ENCODE data around the gene SPATA31E1.
A peak's percentile ranks its signal among the peaks of the same experiment; 100 is the strongest.
"Not testable (repeated sequence)": the region's sequence is repeated elsewhere in the genome, so short reads cannot be mapped to it uniquely, and the experiment has no call there.

The SPATA31E1 gene

DNA sequence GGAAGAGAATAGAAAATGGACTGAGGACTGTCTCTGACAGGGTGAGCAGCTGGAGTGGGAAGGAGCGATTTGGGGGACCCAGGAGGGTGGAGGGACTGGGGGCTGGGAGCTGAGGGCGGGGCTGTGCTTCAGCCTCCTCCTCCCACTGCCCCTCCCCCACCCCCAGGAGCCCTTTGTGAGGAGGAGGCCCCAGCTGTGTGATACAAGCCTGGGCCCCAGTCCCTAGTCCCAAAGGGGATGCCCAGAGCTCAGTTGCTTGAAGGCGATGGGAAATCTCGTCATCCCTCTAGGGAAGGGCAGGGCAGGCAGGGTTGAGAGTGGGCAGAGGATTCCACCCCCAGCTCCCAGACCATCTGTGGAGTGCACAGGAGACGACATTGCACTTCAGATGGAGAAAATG, at the start of gene SPATA31E1:
Gene SPATA31E1 (plus strand): TSS at position 251 of the 400 bp plus-strand sequence. CDS start 15 bp downstream, at position 266.
- DNase-seq: no peak

- DNase-seq: no peak
Observed at GRCh38 chr9:87834357-87834756, 48.3 kb upstream of the SPATA31E1 start.

GRCh38 chr9:87836536-87836935, 46.1 kb upstream of the SPATA31E1 start:
- no peak for DNase-seq

DNA sequence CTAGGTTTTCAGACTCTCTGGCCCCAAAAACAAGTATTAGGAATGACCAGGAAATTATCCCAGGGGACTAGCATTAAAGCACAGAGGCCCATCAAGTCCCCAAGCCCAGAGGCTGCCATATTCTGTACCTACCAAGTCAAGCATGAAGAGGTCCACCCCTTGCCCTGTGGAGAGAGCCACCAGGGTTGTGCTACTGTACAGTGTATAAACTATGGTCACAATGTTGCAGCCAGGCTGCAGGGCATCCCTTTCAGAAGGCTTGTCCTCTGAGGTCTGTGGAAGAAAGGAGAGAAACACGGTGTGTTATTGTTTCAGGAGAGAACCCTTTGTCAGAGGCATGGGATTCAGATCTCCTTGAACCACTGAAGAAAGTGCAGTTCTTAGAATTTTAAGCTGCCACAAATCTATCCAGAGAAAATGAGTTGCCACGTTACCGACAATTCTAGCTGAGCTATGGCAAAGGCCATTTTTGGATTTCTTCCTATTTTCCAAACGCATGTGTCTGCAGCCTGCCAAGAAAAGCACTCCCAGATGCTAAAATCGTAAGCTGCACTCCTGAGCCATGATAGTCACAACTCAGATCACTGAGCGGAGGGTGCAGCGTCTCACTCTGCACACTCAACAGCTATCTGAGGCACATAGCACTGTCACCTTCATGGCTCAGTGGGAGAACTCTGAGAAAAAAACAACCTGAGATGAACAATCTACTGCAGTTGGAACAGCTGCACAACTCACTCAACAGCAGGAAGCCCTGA, 45.5 kb upstream of the SPATA31E1 start:
- DNase-seq: no peak

DNA sequence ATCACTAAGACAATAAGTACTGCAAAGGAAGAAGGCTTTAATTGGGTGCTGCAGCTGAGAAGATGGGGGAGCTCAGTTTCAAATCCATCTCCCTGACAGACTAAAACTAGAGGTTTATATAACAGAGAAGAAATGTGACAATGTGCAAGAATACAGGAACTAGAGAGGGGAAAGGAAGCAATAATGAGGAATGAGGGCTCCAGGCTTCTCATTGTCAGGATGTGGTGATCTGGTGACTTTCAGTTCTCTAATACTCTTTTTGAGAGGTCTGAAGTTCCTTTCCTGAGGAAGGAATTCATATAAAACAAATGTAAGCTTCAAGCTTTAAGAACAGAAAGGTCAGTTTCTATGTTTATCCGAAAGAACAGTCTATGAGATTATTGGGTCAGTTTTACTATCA, 42.5 kb upstream of the SPATA31E1 start:
- peak; percentile 0 for DNase-seq

- no peak for DNase-seq
Observed at GRCh38 chr9:87842878-87843585, 39.6 kb upstream of the SPATA31E1 start.

DNA sequence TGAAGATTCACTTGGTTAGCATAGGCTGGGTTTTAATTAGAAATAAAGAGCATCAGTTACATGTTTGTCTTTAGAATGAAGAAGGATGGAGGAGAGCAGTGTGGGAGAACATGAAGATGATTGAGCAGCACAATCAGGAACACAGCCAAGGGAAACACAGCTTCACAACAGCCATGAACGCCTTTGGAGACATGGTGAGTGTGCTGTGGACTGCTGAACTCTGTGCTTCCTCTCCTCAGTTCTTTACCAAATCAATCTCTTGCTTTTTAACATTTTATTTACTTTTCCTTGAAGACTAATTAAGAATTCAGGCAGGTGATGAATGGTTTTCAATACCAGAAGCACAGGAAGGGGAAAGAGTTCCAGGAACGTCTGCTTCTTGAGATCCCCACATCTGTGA, 38.2 kb upstream of the SPATA31E1 start:
- DNase-seq: no peak

- not testable (repeated sequence) for DNase-seq
Observed at GRCh38 chr9:87847817-87848216, 34.9 kb upstream of the SPATA31E1 start.

DNA sequence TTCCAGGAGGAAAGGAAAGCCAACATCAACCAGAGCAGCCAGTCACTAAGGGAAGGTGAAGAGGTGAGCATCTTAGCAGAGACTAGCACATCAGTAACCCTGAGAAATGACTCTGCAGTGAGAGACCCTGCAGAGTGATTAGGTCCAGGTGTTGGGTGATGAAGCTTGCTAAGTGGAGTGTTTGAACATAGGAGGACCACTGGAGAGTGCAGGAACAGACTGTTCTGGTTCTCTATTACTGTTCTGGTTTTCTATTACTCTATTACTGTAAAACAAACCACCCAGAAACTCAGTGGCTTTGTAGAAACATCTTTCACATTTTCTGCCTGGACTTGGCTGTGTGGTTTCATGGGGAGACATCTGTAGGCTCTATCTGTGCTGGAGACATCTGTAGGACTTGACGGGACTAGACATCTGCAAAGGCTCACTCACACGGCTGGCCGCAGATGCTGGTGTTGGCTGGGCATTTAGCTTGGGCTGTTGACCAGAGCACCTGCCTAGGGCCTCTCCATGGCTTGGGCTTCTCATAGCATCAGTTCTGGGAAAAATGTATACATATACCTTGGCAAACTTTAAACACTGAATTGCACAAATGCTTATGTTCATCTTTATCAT, 33.4 kb upstream of the SPATA31E1 start:
- DNase-seq: no peak

DNA sequence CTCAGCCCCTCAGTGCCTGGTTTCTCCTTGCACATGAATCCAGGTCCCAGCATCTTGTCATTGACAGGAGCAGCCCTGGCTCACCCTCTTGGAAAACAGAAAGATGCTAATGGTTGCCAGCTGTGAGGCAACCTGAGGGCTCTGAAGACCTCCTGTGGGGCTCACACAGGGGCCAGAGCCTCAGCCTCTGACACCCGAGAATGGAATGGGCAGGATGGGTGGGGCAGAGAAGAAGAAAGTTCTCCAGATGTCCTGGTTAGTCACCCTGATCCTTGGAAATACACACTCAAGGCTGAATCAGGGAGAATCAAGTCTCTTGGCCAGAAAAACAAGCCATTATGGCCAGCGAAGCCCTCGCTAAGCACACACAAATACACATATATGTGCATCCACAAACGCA, 32.3 kb upstream of the SPATA31E1 start:
- no peak for DNase-seq

DNA sequence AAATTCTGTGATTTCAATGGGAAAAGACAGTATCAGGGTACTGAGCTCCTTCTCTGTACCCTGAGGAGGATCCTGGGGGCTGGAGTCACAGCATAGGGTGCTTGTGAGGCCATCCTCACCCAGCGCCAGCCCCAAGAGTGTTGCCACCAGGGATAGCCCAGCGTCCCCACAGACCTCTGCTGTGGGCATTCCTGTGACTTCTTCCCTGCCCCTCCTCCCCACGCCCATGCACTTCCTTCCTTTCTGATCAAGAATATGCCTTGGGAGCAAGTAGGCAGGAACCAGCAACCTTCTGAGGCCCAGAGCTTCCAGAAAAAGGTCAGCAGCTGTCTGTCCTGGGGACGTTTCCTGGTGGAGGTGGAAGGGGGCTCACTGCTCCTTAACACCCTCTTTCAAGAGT, 31.5 kb upstream of the SPATA31E1 start:
- DNase-seq: not testable (repeated sequence)

GRCh38 chr9:87853302-87853701, 29.4 kb upstream of the SPATA31E1 start:
- DNase-seq: no peak

DNA sequence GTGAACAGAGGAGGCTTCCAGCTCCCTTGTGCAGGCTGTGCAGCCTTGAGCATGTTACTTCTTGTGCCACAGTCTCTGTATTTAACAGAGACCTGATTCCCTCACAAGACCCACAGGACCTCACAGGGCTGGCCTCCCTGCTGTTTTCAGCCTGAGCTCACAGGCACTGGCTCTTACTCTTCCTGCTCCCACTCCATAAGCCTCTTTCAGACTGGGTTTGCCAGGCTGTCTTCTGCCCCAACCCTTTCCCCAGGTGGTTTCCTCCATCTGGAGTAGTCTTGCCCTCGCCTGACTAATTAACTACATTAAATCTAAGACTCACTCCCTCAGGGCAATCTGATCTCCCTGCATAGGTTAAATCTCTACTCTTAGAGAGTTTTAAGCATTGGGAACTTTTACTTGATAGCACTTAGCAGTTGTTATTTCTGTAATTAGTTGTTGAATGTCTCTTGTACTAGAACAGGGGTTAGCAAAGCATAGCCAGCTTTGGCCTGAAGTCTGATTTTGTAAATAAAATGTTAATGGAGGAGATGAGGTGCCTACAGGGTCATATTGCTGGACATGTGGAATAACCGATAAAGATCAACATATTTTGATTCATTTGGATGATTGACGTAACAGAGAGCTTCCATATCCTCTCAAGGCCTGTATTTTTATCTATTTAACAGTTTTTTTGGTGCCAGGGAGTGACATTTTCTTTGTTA, 28.6 kb upstream of the SPATA31E1 start:
- DNase-seq: no peak

DNA sequence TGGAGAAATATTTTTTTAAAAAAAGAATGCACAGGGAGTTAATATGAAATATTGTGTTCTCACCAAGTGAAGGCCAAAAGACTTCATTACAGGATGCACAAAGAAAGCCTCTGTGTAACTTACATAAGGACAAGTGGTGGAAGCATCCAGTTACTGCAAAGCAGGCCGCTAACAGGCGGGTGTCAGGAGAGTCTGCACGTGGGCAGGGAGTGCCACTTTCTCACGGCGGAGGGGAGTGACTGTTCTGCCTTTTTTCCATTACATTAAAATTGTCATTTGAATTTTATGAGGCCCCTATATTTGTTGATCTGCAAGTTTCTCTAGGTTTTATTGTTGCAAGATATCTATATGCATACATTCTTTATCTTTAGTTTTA, 28.1 kb upstream of the SPATA31E1 start:
- no peak for DNase-seq

- no peak for DNase-seq
Observed at GRCh38 chr9:87855061-87855460, 27.6 kb upstream of the SPATA31E1 start.

- DNase-seq: no peak
Observed at GRCh38 chr9:87857141-87857947, 25.3 kb upstream of the SPATA31E1 start.

DNA sequence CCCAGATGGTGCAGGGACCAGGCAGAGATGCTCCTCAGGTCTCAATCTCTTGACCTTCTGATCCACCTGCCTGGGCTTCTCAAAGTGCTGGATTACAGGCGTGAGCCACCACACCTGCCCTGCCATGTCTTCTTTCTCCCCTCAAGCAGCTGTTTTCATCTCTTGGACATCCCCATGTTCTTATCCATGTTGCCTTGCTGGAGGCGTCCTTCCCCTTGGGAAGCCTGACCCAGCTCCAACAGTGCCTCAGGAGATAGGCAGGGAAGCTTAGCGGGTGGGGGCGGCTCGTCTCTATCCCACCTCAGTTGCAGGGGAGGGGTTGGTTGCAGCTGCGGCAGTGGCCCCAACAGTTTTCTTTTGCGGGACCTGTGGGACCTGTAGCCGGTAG, 24.7 kb upstream of the SPATA31E1 start:
- DNase-seq: no peak

GRCh38 chr9:87859137-87859536, 23.5 kb upstream of the SPATA31E1 start:
- DNase-seq: no peak

- no peak for DNase-seq
Observed at GRCh38 chr9:87859786-87860185, 22.9 kb upstream of the SPATA31E1 start.

- DNase-seq: no peak
Observed at GRCh38 chr9:87861332-87861731, 21.3 kb upstream of the SPATA31E1 start.

GRCh38 chr9:87862536-87863268, 20.0 kb upstream of the SPATA31E1 start:
- DNase-seq: no peak
